SK-N-MC (cell line): Measurements from ENCODE around the gene KIAA0825.

Experiments used
- EZH2 ChIP-seq: fragments of 200-600 bp; sonication (generic); IDR thresholded peaks from one replicate; pipeline ENCODE4 v1.6.1; 2017; ENCODE audit warnings: antibody characterized with exemption
- POLR2AphosphoS5 ChIP-seq: IDR thresholded peaks from 2 replicates; pipeline ENCODE4 v1.6.1; 2012; ENCODE audit warnings: mild to moderate bottlenecking, low read depth, low read length, borderline replicate concordance

DNA sequence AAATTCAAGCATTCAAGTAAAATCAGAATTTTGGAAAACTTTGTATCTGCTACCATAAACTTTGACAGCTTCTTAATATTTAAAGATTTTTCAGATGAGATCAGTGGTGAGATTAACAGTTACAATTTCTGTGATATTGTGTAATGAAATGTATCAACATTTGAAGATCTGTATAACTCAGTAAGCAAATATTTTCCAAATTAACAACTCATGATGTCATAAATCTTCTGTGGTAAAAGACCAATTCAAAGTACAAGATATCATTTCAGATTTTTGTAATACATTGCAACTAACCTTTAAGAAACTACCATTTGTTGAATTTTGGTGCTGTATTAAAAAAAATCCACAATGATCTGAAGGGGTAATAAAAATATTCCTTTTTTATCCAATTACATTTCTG lies 352.2 kb downstream of the KIAA0825 start:
- TF ChIP-seq POLR2AphosphoS5 (no peak), EZH2 (no peak)
